Hepatic stellate cell (primary cell): ENCODE results near the gene MARCHF6.
"Not testable (repeated sequence)": the region's sequence is repeated elsewhere in the genome, so short reads cannot be mapped to it uniquely, and the experiment has no call there.

ENCODE experiments used
- DNase-seq: peaks from one replicate; pipeline ENCODE4 v3.0.0; 2011; ENCODE audit warnings: low spot score

The MARCHF6 gene

DNA sequence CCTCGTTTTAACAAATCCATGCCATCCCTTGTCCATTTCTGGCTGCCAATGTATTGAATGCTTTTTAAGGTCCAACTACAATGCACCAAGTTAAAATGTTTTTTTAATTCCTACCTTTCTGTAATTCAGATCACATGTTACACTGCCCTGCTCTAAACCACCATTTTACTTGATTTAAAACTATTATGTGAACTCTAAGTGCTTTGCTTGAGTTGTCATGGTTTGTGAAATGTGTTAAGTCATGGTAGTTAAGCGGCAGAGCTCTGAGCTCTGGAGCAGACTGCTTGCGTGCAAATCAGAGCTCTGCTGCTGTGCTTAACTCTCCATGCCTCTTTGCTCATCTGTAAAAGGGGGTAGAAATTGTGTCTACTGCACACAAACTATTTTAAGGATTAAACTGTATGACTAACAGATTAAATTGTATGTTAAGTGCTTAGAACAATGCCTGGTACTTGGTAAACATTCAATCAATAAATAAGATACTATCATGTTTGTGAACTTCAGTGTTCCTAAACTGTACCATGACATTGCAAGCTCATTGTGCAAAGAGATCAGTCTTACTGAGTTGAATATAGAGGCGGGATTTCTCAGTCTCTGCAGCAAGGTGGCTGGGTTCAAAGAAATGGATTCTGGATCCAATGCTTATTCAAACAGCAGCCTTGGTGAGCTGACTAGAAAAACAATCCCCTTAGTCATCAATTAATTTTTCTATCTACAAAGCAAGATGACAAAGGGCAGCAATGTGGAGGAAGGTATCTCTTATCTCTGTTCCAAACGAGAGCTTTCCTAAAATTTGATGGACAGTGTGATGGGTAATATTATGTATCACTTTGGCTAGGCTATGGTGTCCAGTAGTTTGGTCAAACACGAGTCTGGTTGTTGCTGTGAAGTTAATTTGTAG, 29.7 kb upstream of the MARCHF6 start:
- no peak for DNase-seq

GRCh38 chr5:10324518-10325370, 28.8 kb upstream of the MARCHF6 start:
- DNase-seq, result no peak

- no peak for DNase-seq
These were observed 25.2 kb upstream of the MARCHF6 start for GRCh38 chr5:10328323-10328722.

- no peak for DNase-seq
These were observed 24.1 kb upstream of the MARCHF6 start for GRCh38 chr5:10329446-10329819.

DNA sequence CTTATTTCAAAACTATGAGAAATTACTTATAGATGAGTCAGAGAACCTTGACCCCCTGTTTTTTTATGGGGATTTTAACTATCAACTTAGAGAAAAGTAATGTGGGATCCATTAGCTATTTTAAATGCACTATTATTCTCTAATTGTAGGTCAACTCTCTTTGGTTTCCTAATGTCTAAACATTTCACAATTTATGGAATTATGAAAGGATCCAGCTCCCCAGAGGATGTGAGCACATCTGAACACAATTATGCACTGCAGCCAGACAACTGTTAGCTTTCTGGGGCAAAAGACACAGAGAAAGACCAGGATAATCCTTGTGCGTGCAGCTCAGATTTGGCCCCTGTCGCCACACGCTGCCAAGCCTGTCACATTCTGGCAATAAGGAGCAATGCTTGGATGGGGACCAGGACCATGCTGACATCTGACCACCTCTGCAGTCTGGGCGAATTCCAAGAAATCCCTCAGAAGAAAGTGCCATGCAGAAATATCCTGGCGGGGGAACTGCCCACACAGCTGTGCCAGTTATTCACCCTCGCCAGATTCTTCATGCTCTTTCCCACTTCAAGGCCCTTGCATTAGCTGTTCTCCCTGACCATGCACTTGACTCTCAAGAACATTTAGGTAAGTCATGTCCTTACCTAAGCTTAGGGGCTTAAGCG, 23.5 kb upstream of the MARCHF6 start:
- DNase-seq, result peak; percentile 43

DNA sequence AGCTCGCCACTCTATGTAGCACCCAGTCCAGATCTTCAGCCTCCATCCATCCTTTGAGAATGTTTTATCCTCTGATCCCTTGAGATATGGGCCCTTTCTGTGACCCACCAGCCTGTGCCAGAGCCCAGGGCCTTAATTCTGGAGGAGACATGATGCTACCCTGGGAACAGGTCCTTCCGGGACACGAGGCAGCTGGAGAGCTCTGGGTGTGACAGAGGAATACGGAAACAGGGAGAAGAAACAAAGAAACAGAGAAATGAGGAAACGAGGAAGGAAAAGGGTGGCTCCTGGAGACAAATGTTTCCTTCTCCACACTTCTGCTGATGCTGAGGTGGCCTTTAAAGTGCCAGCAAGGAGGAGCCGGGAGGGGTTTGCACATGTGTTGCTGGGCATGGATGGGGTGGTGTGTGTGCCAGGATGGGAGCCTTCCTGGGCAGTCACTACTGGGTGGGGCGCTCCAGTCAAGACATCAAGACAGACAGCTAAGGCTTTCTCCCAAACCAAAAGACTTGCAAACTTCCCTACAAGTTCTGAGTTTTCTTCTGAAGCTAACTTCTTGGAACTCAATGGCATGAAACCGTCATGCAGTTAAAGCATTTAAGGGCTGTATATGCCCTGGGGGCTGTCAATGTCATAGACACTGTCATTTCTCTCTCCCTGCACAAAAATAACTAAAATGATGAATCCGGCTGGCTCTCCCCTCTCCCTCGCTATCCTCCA, 22.8 kb upstream of the MARCHF6 start:
- no peak for DNase-seq

GRCh38 chr5:10331341-10331796, 22.1 kb upstream of the MARCHF6 start:
- no peak for DNase-seq

- DNase-seq, result no peak
These were observed 21.2 kb upstream of the MARCHF6 start for GRCh38 chr5:10332301-10332700.

- peak; percentile 34 for DNase-seq
These were observed 20.1 kb upstream of the MARCHF6 start for GRCh38 chr5:10333154-10334006.

GRCh38 chr5:10334831-10335230, 18.7 kb upstream of the MARCHF6 start:
- DNase-seq, result no peak

DNA sequence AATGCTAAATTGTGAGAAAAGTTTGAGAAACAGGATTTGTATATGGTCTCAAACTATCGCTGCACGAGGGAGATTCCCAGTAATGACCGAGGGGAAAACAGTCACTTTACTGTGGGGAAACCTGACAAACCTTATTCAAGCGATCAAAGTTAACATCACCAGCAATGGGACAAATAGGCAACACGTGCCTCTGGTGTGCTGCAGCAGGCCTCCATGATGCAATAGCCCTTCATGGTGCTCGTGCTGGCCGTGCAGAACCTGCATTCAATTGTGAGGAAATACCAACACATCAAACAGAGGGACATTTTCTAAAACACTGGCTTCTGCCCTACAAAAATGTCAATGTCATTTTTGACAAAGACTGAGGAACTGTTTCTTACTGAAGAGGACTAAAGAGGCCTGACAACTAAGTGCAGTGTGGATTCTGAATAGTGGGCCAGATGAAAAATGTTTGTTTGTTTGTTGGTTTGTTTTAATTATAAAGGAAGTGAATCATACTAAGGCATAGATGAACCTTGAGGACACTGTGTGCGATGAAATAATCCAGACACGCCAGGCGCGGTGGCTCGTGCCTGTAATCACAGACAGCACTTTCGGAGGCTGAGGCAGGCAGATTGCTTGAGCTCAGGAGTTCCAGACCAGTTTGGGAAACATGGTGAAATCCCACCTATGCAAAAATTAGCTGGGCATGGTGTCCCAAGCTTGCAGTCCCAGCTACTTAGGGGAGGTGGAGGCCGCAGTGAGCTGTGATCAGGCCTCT, 17.6 kb upstream of the MARCHF6 start:
- DNase-seq, result no peak

- no peak for DNase-seq
These were observed 16.4 kb upstream of the MARCHF6 start for GRCh38 chr5:10337107-10337506.

GRCh38 chr5:10337986-10338385, 15.5 kb upstream of the MARCHF6 start:
- DNase-seq, result no peak

GRCh38 chr5:10338686-10339057, 14.8 kb upstream of the MARCHF6 start:
- DNase-seq, result no peak

DNA sequence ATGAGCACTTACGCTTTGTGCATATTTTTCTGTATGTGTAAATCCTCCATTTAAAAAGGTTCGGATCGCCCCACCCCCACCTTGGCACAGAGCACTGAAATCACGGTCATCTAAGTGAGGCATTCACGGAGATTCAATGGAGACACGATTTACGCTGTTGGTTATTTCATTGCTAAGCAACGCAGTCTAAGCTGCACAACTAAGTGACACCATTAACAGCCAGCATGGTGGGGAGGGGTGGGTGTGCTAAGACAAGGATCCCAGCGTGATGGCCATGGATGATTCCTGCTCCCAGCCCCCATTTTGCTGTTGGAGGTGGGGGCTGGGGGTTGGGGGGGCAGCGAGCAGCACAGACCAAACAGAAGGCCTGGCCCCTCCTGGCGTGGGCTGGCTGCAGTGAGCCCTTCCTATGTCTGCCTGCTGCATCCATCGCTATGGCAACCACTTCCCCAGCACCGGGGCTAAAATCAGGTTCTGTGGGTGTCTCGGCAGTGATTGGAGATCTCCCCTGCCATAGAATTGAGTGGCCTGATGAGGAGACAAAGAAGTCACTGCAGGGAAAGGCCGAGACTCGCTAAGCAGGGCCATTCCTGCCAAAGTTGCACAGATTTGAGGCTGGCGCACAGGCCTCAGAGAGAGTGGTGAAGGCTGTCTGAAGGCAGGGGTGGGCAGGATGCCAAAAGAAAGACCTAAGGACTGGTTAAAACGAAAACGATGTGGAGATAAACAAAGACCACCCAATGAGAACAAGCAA, 14.3 kb upstream of the MARCHF6 start:
- no peak for DNase-seq

- no peak for DNase-seq
These were observed 13.5 kb upstream of the MARCHF6 start for GRCh38 chr5:10339958-10340357.

DNA sequence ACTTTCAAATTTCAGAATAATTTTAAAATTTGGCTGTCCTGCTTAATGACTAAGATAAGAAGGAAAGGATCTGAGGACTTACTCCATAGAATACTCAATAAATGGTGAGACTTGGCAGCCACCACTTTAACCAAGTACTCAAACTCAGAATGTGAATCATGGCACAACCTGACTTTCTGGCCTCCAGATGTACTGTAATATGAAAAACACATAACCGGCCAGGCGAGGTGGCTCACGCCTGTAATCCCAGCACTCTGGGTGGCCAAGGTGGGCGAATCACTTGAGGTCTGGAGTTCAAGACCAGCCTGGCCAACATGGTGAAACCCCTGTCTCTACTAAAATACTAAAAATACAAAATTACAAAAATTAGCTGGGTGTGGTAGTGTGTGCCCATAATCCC, 10.0 kb upstream of the MARCHF6 start:
- DNase-seq, result no peak

DNA sequence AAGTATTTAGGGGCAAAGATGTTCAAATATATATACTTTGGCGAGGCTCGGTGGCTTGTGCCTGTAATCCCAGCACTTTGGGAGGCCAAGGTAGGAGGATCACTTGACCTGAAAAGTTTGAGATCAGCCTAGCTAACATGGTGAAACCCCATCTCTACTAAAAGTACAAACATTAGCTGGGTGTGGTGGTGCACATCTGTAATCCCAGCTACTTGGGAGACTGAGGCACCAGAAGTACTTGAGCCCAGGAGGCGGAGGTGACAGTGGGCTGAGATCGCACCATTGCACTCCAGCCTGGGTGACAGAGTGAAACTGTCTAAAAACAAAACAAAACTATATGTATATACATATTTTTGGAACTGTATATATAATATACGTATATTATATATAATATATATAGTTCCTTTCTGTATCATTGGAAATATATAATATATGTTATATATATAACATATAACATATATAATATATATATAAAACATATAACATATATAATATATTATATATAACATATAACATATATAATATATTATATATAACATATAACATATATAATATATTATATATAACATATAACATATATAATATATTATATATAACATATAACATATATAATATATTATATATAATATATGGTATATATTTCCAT, 8.9 kb upstream of the MARCHF6 start:
- not testable (repeated sequence) for DNase-seq

DNA sequence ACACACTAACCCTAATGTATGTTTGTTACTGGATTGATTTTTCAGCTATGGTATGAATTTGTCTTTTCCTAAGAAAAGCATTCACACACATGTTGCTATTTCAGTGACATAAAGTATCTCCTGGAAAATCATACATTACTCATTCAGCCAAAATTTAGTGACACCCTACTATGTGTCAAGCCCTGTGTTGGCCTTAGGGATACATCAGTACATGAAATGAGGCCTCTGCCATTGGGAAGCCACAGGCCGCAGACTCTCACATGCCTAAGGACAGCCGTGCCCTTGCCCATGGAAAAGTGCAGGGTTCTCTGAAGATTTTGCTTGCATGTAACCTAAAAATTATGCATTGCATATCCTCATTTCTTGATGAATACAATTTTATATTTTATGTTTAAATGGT, 5.2 kb upstream of the MARCHF6 start:
- DNase-seq, result no peak
